NCI-H460 (cell line): ENCODE data around the gene CACNB2. TPM values are rescaled to one million over a fixed set of nuclear protein-coding genes. Genes with fewer than 3 reads are reported as not detected.

Experiments used
- DNase-seq: peaks from one replicate; pipeline ENCODE4 v3.0.0-alpha.2; 2016; ENCODE audit warnings: low read depth; ENCODE audit errors: extremely low read depth
- total RNA-seq: library from RNA; depleted of rRNA; stranded (reverse); fragments of >200 nt; shearing (Covaris generic); gene quantifications from 2 replicates; pipeline ENCODE4 v1.2.3, GENCODE V29; 2014

The CACNB2 gene
- total RNA-seq, 1 experiment from 2014 or later: 2.6 TPM

DNA sequence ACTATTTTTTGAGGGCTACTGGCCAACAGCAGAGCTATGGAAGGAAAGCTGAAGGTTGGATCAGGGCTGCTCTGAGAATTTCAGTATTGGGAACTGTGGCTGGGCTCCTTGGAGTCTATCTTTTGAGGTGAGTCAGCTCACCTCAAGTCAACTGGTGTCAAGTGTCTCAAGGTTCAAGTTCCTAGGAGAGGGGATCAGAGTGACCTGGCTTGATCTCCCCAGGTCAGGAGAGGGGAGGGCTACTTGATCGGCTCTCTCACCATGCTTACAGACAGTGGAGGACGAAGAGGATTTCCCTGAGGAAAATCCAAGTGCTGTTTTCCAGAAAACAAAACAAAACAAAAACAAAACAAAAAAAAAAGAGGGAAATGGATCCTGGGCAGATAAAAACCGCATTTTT lies 132.8 kb downstream of the CACNB2 start:
- no peak for DNase-seq

DNA sequence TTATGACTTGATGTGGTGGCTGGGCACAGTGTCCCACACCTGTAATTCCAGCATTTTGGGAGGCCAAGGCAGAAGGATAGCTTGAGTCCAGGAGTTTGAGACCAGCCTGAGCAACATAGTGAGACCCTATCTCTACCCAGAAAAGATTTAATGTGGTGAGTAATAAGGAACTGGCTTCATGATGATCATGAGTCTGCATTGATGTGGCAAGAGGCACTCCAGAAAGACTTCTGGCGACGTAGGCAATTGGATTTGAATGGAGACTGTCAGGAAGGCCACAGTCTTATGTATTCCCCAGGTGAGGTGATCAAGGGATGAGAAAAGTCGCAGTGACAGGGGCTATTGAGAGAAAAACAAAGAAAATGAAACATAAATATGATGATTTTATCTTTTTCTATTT lies 138.0 kb downstream of the CACNB2 start:
- DNase-seq: no peak

GRCh38 chr10:18279173-18279572 lies 138.9 kb downstream of the CACNB2 start:
- DNase-seq: no peak

- no peak for DNase-seq
These were observed 141.9 kb downstream of the CACNB2 start for GRCh38 chr10:18282094-18282493.

DNA sequence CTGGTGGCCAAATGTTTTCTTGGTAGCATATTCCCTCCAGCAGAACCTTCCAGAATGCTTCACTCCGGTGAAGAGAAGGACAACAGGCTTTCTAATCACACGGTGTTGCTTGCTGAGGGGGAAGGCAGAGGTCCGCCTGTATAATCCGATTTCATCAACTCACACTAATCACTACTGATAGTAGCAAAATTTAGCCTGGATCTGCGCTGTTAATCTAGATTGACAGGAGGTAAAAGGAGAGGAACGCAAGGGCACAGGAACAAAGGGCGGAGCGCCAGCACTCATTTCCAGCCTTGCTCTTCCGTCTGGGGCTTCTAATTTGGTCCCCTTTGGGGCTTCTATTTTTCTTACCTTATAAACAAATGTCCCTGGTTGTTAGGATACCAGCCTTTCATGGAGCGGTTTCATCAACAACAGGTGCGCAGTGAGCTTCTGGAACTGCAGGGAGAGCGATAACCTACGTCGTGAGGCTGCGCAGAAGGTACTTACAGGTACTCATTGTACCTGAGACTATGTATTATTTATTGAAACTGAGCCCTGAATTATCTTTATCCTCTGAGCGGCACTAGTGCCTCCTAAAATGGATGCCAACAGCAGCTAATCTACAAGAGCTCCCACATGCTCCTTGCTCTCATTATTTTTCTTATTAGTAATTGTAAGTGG lies 150.6 kb downstream of the CACNB2 start:
- no peak for DNase-seq

DNA sequence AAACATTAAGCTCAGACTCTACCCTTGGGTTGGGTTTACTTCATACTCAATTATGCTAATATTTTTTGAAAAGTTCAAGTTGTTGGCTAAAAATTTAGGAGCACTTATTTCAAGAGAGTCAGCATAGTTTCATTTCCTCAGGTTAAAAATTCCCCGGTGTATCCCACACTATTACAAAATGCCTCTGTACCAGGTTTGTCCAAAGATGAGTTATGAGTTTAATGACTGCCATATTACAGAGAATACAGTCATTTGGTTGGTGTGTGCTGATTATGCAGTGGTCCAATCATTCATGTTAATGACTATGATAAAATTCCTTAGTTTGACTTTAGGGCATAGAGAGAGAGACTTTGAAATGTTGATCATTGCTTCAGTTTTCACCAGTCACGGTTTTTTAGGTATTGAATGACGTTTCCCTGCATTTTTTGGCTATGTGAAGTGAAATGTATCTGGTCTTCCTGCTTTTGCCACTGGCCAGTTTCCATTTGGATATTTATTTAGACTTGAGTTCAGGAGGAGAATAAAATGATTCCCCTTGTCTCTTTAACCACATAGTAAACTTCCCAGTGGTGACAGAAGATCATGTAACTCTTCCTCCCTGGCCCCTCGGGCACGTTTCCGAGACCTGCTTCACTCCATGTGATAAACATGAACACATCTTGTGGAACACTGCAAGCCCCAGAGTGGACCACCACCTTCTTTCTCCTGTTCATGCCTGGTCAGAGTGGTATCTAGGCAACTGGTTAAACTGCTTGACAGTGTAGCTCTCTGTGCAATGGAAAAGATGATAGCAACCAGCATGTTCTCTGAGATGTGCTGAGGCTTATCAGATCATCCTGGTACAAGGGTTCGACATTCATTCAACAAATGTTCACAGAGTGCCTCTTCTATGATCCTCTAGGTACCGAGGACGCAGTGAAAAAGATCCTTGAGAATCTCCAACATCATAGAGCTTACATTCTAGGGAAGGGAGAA lies 153.6 kb downstream of the CACNB2 start:
- DNase-seq: no peak

DNA sequence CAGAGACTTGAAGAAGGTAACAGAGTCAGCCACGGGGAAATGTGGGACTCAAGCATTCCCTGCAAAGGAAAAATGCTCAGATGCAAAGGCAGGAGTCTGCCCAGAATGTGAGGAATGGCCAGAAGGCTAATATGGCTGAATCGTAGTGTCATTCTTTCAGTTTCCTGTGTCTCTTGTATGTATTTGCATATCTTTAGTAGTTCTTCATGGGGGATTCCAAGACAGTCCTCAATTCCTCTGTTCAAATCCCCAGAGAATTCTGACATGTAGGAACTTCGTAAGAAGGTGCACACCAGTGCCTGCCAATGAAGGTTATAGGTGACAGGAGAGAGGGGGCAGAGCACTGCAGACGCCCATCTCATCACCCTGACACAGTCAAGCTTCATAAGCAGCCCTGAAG lies 154.4 kb downstream of the CACNB2 start:
- no peak for DNase-seq

GRCh38 chr10:18297659-18298058 lies 157.4 kb downstream of the CACNB2 start:
- no peak for DNase-seq

DNA sequence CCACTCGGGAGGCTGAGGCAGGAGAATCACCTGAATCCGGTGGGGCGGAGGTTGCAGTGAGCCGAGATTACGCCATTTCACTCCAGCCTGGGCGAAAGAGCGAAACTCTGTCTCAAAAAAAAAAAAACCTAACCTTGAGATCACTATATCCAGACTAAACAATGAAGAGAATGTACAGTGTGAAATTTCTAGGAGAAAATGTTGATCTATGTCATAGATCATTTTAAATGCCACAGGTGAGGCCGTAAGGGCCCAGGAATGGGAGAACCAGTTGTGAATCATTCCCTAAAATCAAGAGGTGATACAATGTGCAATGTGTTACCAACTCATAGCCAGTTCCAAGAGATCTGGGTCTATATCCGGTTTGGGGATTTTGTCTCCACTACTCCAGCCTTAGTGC lies 158.0 kb downstream of the CACNB2 start:
- no peak for DNase-seq

GRCh38 chr10:18303851-18304801 lies 163.9 kb downstream of the CACNB2 start:
- DNase-seq: no peak

DNA sequence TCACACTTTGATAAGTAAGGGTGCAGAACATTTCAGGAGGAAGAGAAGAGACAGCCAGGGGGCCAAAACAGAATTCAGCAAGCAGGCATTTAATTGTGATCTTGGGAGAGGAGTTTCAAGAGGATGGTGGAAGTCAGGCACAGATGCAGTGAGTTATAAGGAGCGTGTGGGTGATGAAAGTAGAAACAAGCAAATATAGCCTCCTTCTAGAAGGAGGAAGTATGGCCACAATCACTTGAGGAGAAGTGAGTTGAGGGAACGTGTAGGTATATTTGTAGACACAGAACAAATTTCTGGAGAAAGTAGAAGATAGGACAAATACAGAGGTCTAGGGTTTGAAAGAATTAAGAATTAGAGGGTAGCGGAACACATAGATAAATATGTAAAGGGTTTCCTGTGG lies 165.8 kb downstream of the CACNB2 start:
- no peak for DNase-seq

DNA sequence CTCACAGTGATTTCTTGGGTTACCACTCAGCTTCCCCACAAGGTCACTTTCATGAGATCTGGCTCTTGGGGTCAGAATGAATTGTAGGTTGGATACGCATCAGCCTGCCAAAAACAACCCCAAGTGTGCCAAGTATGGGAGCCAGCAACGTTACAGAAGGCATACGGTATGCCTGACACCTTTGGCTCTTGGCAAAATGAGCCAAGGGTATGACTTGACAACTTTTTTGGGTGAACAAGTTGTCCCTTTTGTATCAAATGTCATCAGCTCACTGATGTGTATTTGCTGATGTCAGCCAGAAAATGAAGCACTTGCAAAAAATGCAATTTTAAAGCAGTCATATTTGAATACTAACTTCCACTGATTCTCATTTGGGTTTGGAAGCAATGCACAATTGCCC lies 168.4 kb downstream of the CACNB2 start:
- no peak for DNase-seq

GRCh38 chr10:18310761-18311160 lies 170.5 kb downstream of the CACNB2 start:
- DNase-seq: no peak

GRCh38 chr10:18312374-18313139 lies 172.3 kb downstream of the CACNB2 start:
- DNase-seq: peak; percentile 30

- no peak for DNase-seq
These were observed 172.9 kb downstream of the CACNB2 start for GRCh38 chr10:18313140-18313530.

GRCh38 chr10:18313626-18314025 lies 173.4 kb downstream of the CACNB2 start:
- no peak for DNase-seq

DNA sequence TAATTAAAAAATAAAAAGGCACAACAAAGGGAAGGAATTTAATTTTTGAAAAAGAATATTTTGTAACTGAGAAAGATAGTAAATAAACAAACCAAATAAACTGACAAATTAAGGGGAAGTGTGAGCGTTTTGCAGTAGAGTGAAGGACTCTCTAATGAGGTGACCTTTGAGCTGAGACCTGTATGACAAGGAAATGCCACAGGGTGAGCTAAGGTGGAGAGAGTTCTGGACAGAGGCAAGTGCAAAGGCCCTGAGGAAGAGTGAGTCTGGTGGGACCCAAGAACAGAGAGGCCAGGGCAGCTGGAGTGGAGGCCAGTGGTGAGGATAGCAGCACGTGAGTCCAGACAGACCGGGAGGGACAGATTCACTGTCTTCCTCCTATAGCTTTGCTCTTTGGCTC lies 179.4 kb downstream of the CACNB2 start:
- DNase-seq: no peak

- no peak for DNase-seq
These were observed 181.1 kb downstream of the CACNB2 start for GRCh38 chr10:18321371-18321770.

DNA sequence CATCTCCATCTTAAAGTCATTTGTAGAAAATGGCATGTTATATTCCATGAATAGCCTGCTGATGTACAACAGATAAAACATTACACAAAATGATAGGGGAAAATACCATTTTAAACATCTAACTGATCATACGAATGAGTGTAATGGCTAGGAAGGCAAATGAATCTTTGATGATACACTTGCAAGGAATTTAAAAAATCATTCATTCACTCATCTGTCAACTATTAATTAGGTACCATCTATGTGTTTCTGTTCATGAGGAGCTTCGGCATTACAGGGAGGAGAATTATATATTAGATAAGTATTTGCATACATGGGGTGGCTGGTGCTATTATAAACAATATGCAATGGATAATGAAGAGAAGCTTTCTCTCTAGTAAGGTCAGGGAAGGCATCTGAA lies 183.7 kb downstream of the CACNB2 start:
- no peak for DNase-seq

GRCh38 chr10:18325410-18325809 lies 185.2 kb downstream of the CACNB2 start:
- DNase-seq: no peak
